CD4-positive, alpha-beta T cell (primary cell): Measurements from ENCODE around the gene TBX3. TPM values are rescaled to one million over a fixed set of nuclear protein-coding genes. Genes with fewer than 3 reads are reported as not detected.
"Not testable (repeated sequence)": the region's sequence is repeated elsewhere in the genome, so short reads cannot be mapped to it uniquely, and the experiment has no call there.

Source experiments
- ATAC-seq: fragments of 200-7000 bp; cut with Tn5 transposase; one replicate; pipeline ENCODE4 v1.10.0; 2022; ENCODE audit warnings: mild to moderate bottlenecking; ENCODE audit not compliant: poor library complexity
- CTCF ChIA-PET: fragments of 350-600 bp; sonication (Branson Sonifier 250); formaldehyde crosslinking; loops from one replicate; lab custom pipeline; 2021; ENCODE audit warnings: antibody characterized with exemption, inconsistent platforms; lab: Charles Lee
- POLR2A ChIA-PET: fragments of 350-600 bp; sonication (Branson Sonifier 250); formaldehyde crosslinking; loops from one replicate; lab custom pipeline; 2021; ENCODE audit warnings: antibody characterized with exemption, inconsistent platforms; lab: Charles Lee
- DNase-seq, 14 experiments: peaks; one replicate each; pipeline ENCODE4 v3.0.0-alpha.2; 2013 to 2020; ENCODE audit warnings: mixed read lengths in 2 of 14
- H3K27ac ChIP-seq, 2 donors: one replicate each; pipeline versions ENCODE4 v1.5.1 to v1.7.0; 2013; ENCODE audit warnings: low read length in 2 of 2, low read depth in 1 of 2, mild to moderate bottlenecking in 1 of 2
- H3K27me3 ChIP-seq, 2 experiments: 1 replicate in 1 of 2; 2 replicates in 1 of 2; pipeline versions ENCODE4 v1.6.1 to v1.7.0; 2013; ENCODE audit warnings: low read length in 2 of 2, control low read depth in 1 of 2, mild to moderate bottlenecking in 1 of 2, moderate library complexity in 1 of 2; ENCODE audit not compliant: insufficient read depth in 2 of 2, control insufficient read depth in 1 of 2
- H3K36me3 ChIP-seq: one replicate; pipeline ENCODE4 v1.6.1; 2013; ENCODE audit warnings: low read length, control low read depth; ENCODE audit not compliant: insufficient read depth
- H3K4me1 ChIP-seq: one replicate; pipeline ENCODE4 v1.6.1; 2013; ENCODE audit warnings: low read length, control low read depth; ENCODE audit not compliant: insufficient read depth
- H3K4me3 ChIP-seq: one replicate; pipeline ENCODE4 v1.5.1; 2013; ENCODE audit warnings: mild to moderate bottlenecking, low read length, moderate library complexity
- H3K9me3 ChIP-seq, 2 experiments: 1 replicate in 1 of 2; 2 replicates in 1 of 2; pipeline versions ENCODE4 v1.6.1 to v1.7.0; 2013; ENCODE audit warnings: low read length in 2 of 2, mild to moderate bottlenecking in 2 of 2, control low read depth in 1 of 2, moderate library complexity in 1 of 2; ENCODE audit not compliant: control insufficient read depth in 1 of 2, insufficient read depth in 1 of 2
- H3K27ac Mint-ChIP-seq: one replicate; pipeline ENCODE4 v1.8.0; 2020; ENCODE audit warnings: mixed read lengths
- H3K27me3 Mint-ChIP-seq: one replicate; pipeline ENCODE4 v1.8.0; 2021; ENCODE audit warnings: mixed read lengths
- H3K36me3 Mint-ChIP-seq: one replicate; pipeline ENCODE4 v1.8.0; 2021; ENCODE audit warnings: low read depth, mixed read lengths
- H3K4me1 Mint-ChIP-seq: one replicate; pipeline ENCODE4 v1.8.0; 2021; ENCODE audit warnings: low read depth, mixed read lengths
- H3K4me3 Mint-ChIP-seq: one replicate; pipeline ENCODE4 v1.8.0; 2020; ENCODE audit warnings: mild to moderate bottlenecking, mixed read lengths
- H3K9me3 Mint-ChIP-seq: one replicate; pipeline ENCODE4 v1.8.0; 2020; ENCODE audit warnings: mixed read lengths
- intact Hi-C, 2 experiments: fragments of 100-400 bp; cut with DNase I in 1 of 2; cut with micrococcal nuclease in 1 of 2; formaldehyde crosslinking; loops; one replicate each; pipeline versions ENCODE4 v1.15.1 to v1.9.0; 2023 to 2025; cut with DNase I, micrococcal nuclease
- total RNA-seq, 174 experiments: library from RNA in 2 of 174; stranded (reverse) in 2 of 174; gene quantifications; one replicate each; pipeline ENCODE4 v1.2.3 and lab custom pipeline; 2021 to 2026
- TF ChIP-seq, protein P1 (sequence below): fragments of 200-600 bp; IDR thresholded peaks from one replicate; pipeline ENCODE4 v1.8.0; 2022; ENCODE audit warnings: antibody characterized with exemption, mild to moderate bottlenecking

TBX3 gene
- total RNA-seq, 2 experiments from 2014 or later = 0.08 TPM; not detected in 1

DNA sequence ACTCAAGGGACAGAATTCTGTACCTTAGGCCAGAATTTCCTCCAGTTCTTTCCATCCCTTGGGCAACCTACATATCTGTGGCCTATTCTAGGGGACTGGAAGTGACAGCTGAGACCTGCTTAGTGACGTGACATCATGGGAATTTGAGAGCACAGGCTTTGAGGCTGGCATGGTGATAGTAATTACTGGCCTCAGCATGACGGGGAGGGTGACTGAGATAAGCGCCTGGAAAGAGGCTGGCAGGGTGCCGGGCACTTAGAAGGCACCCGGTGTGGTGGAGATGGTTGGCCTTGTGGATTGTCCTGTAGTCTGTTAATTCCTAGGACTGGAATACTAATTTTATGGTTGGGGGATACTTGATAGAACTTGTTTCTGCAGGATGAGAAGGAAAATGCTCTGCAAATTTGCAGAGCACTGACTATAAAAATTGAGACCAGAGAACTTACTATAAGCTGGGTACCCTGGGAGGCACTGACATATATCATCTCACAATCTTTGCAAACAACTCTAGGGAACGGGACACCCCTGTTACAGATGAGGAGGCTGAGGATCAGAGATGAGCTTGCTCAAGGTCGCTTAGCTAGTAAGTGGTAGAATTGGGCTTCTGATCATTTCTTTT, 42.2 kb upstream of the TBX3 start:
- ATAC-seq = no peak
- Mint-ChIP-seq H3K9me3 (no peaks in the 10 kb centered on the region), H3K4me3 (no peak overlapping the region), H3K4me1 (no peaks in the 10 kb centered on the region), H3K27ac (no peak overlapping the region), H3K36me3 (no peaks in the 10 kb centered on the region), H3K27me3 (peaks cover 5% of the 10 kb centered on the region)
- Histone ChIP-seq H3K27me3 (peaks cover 0 to 4% of the 10 kb centered on the region in 2 experiments), H3K36me3 (no peaks in the 10 kb centered on the region), H3K4me3 (no peak overlapping the region), H3K4me1 (no peaks in the 10 kb centered on the region), H3K9me3 (peaks cover 0 to 6% of the 10 kb centered on the region in 2 experiments), H3K27ac (no peak overlapping the region)
- TF ChIP-seq, protein P1, sequence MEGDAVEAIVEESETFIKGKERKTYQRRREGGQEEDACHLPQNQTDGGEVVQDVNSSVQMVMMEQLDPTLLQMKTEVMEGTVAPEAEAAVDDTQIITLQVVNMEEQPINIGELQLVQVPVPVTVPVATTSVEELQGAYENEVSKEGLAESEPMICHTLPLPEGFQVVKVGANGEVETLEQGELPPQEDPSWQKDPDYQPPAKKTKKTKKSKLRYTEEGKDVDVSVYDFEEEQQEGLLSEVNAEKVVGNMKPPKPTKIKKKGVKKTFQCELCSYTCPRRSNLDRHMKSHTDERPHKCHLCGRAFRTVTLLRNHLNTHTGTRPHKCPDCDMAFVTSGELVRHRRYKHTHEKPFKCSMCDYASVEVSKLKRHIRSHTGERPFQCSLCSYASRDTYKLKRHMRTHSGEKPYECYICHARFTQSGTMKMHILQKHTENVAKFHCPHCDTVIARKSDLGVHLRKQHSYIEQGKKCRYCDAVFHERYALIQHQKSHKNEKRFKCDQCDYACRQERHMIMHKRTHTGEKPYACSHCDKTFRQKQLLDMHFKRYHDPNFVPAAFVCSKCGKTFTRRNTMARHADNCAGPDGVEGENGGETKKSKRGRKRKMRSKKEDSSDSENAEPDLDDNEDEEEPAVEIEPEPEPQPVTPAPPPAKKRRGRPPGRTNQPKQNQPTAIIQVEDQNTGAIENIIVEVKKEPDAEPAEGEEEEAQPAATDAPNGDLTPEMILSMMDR = no peak
- ChIA-PET POLR2A (interaction anchor here (0.7 kb wide), 1 partner anchor 9 kb away, joined by 3 read pairs; no protein-coding TSS in a partner anchor), CTCF (no interaction called here)
- DNase-seq = no peak
- intact Hi-C loops = no loop called here

DNA sequence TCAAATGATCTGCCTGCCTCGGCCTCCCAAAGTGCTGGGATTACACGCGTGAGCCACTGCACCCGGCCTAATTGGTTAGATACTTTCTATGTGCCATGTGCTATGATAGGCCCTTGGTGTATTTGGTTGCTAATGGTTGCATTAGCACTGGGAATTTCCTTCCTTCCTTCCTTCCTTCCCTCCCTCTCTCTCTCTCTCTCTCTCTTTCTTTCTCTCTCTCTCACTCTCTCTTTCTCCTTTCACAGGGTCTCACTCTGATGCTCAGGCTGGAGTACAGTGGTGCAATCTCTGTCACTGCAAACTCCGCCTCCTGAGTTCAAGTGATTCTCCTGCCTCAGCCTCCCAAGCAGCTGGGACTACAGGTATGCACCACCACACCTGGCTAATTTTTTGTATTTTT, 38.2 kb upstream of the TBX3 start:
- H3K4me3 Mint-ChIP-seq, DNase-seq, H3K27me3 Mint-ChIP-seq, H3K4me3 ChIP-seq, POLR2A ChIA-PET, H3K36me3 ChIP-seq, H3K27ac Mint-ChIP-seq, H3K27me3 ChIP-seq, CTCF ChIA-PET, H3K4me1 Mint-ChIP-seq, H3K36me3 Mint-ChIP-seq, ATAC-seq, H3K4me1 ChIP-seq, intact Hi-C loops, H3K27ac ChIP-seq, H3K9me3 Mint-ChIP-seq: not testable (repeated sequence)
- H3K9me3 ChIP-seq = peaks cover 0 to 16% of the 10 kb centered on the region in 2 experiments

DNA sequence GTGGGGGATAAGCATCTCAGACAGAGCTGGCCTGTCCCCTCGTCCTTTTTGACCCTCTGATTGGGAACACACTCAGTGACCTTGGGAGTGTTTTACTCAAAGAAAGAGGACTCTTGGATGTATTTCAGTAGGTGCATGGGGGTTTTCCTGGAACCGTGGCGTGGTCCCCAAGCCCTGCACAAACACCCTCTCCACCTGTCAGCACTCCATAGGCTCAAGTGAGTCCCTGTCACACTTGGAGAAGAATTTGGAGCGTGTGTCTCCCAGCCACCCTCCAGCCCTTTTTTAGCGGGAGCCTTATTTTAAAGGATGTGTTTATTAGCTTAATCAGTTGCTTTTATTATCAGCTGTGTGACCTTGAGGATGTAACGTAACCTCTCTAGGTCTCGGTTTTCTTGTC, 37.3 kb upstream of the TBX3 start:
- Histone ChIP-seq H3K36me3 (no peaks in the 10 kb centered on the region), H3K4me3 (no peak overlapping the region), H3K27me3 (peaks cover 0 to 4% of the 10 kb centered on the region in 2 experiments), H3K9me3 (peaks cover 0 to 16% of the 10 kb centered on the region in 2 experiments), H3K4me1 (no peaks in the 10 kb centered on the region), H3K27ac (no peak overlapping the region)
- no peak overlapping the region for H3K4me3 Mint-ChIP-seq
- no peaks in the 10 kb centered on the region for H3K4me1 Mint-ChIP-seq
- TF ChIP-seq, protein P1 = no peak
- no peak overlapping the region for H3K27ac Mint-ChIP-seq
- POLR2A ChIA-PET = no interaction called here
- CTCF ChIA-PET = no interaction called here
- H3K36me3 Mint-ChIP-seq = no peaks in the 10 kb centered on the region
- intact Hi-C loops = no loop called here
- H3K9me3 Mint-ChIP-seq = no peaks in the 10 kb centered on the region
- peaks cover 7% of the 10 kb centered on the region for H3K27me3 Mint-ChIP-seq
- DNase-seq (no peak), ATAC-seq (no peak)
